Stimulated activated CD8-positive, alpha-beta memory T cell treated with anti-CD3 and anti-CD28 coated beads, Interleukin-15, amount 100 ng/mL, for 48 hours (primary cell): ENCODE results near the gene CYCS.
"Not testable (repeated sequence)": the region's sequence is repeated elsewhere in the genome, so short reads cannot be mapped to it uniquely, and the experiment has no call there.

ENCODE experiments used
- DNase-seq, 2 donors: peaks; one replicate each; pipeline ENCODE4 v3.0.0-alpha.2; 2020; ENCODE audit warnings: low read depth in 2 of 2

The CYCS gene

DNA sequence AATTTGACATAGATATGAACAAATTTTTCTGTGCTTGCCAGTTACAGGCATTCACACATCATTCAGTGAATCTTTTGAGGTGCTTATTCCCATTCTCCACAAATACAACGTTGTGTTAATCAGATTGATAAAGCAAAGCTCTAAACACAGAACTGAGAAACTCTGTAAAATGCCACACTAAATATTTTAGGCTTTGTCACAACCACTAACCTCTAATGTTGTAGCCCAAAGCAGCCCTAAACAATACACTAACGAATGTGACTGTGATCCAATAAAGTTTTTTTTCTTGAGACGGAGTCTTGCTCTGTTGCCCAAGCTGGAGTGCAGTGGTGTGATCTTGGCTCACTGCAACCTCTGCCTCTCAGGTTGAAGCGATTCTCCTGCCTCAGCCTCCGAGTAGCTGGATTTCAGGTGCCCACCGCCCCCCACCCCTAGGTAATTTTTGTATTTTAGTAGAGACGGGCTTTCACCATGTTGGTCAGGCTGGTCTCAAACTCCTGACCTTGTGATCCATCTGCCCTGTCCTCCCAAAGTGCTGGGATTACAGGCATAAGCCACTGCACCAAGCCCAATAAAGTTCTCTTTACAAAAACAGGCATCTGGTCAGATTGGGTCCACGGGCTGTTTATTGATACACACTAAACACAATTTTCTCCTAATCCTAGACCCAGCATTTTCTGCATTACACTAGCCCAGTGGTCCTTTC lies 6.9 kb downstream of the CYCS start:
- no peak for DNase-seq

DNA sequence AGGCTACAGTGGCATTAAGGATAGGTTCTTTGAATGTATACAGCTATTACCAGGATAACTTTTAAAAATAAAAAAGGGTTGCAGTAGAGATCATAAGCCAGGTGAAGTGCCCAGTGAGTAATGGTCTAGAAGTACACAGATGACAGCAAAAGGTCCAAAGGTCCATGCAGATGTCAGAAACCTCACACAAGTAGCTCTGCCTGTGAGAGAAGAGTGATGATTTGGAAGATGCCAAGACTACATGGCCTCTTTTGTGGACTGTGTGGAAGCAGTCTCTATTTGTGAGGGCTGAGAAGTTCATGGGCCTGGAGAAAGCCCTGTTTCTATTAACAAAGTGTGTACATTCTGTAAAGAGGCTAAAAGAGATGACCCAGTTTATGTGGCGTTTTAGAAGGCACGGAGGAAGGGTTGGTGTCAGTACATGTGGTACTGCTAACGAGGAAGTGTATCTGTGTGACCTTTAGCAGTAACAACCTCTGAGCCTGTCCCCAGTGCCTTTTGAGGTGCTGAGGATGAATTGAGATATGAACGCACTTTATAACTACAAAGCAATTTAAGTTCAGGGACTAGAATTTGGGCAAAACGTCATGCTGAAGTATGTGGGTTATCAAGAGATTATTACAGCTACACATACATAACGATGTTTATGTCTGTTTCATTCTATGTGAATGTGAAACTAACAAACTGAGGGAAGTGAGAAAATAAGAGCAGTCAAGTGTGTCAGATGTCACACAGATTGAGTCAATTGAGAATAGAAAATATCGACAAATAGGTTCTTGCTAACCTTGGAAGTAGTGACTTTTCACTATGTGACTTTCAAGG lies 7.6 kb downstream of the CYCS start:
- DNase-seq = no peak

DNA sequence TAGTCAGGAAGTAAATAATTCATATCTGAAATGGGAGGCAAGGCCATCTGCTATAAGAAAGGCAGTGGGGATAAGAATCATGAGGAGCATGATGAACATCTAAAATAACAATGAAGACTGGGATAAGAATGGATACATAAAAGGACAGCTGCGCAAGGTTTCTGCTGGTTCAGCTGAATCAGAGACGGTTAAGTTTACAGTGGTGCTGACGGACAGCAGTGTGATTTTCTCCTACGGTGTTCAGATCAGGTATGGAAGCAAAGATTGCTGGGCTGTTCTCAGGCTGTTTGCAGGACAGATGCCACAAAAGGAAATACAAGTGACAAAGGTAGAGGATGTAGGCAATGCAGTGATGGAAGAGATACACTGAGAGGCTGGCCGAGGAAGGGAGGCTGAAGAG lies 8.4 kb downstream of the CYCS start:
- DNase-seq = no peak

- not testable (repeated sequence) for DNase-seq
Observed at GRCh38 chr7:25110514-25110913, 14.5 kb downstream of the CYCS start.

GRCh38 chr7:25109276-25109675 lies 15.8 kb downstream of the CYCS start:
- DNase-seq = no peak

- no peak for DNase-seq
Observed at GRCh38 chr7:25105911-25106310, 19.1 kb downstream of the CYCS start.

GRCh38 chr7:25103773-25104172 lies 21.3 kb downstream of the CYCS start:
- DNase-seq = no peak

- DNase-seq = no peak
Observed at GRCh38 chr7:25101817-25102216, 23.2 kb downstream of the CYCS start.

DNA sequence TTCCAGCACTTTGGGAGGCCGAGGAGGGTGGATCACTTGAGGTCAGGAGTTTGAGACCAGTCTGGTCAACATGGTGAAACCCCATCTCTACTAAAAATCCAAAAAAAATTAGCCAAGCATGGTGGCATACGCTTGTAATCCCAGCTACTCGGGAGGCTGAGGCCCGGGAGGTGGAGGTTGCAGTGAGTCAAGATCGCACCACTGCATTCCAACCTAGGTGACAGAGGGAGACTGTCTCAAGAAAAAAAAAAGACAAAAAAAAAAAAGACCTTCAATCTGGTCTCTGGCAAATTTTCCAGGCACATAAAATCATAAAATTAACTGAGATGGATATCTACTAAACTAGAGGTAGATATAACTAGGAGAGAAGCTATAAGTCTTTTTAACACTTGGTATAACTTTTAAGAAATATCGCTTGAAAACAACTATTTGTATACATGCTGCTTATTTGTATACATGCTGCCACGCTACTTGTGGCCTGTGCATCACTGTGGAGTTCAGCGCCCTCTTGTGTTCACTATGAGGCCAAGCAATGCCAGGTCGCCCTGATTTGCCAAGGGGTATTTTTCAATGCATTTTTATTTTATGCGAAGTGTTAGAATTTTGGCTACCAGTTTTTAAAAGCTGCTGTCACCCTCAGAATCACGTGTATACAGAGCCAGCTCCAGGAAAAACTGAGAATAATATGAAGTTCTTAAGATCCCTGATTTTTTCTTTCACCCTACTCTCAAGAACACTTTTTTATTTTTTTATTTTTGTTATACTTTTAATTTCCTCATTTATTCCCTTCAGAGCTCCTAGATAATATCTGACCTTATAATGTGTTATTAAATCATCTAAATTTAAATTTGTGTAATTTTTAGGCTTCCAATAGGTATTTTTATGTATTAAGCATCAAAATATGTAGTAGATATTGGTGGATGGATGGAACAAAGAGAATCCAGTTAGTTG lies 26.7 kb downstream of the CYCS start:
- peak; percentile 32 for DNase-seq

GRCh38 chr7:25095516-25096345 lies 29.3 kb downstream of the CYCS start:
- no peak for DNase-seq

- DNase-seq = peak; percentile 58 to 69
Observed at GRCh38 chr7:25093268-25093826, 31.7 kb downstream of the CYCS start.

- DNase-seq = no peak
Observed at GRCh38 chr7:25091779-25092178, 33.3 kb downstream of the CYCS start.

DNA sequence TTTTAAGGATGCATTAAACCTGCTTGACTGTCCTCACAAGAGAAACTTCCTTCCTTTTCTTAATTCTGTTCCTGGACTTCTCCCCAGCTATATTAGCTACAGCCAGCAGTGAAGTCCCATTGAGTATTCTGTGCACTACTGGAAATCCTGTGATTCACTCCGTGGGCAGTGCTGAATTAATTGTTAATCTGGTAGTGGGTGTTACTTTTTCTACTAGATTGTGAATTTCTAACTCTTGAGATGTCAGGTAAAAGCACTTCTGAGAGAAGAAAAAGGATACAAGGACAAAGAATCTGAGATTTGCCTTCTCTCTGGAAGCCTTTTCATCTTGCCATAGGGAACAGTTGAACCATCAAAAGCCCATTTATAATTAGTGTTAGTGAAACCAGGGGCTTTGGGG lies 33.9 kb downstream of the CYCS start:
- no peak for DNase-seq

GRCh38 chr7:25090374-25090773 lies 34.7 kb downstream of the CYCS start:
- DNase-seq = no peak

DNA sequence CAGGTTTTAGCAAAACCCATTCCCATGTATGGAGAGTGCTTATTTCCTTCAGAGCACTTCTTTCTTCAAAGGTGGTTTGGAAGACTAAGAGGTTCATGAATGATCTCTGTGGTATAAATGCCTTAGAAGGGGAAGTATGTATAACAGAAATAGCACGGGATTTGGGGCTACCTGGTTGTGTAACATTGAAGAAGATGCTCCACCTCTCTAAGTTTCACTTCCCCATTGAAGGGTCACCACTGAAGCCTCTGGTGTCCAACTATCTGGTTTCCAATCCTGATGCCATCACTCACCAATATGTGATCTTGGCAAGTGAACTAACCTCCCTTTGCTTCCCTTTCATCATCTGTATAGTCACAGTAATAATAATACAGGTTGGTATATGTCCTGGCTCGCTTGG lies 37.2 kb downstream of the CYCS start:
- no peak for DNase-seq

GRCh38 chr7:25084821-25085220 lies 40.2 kb downstream of the CYCS start:
- no peak for DNase-seq

DNA sequence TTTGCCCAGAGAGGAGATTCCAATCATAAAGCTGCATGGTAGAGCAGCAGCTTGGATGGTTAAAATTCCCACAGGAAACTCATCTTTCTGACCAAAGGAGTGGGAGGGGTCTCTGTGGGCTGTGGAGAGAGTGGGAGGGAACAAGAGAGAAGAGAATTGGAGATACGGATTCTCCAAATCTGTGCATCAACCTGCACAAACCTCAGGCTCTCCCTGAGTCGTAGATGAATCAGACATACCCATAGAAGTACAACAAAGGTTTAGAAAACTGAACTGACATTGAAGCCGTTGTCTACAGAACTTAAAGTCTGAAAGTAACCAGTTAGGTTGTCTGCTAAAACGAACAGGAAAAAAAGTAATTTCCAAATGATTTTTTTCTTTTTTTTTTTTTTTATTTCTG lies 41.9 kb downstream of the CYCS start:
- DNase-seq = no peak

DNA sequence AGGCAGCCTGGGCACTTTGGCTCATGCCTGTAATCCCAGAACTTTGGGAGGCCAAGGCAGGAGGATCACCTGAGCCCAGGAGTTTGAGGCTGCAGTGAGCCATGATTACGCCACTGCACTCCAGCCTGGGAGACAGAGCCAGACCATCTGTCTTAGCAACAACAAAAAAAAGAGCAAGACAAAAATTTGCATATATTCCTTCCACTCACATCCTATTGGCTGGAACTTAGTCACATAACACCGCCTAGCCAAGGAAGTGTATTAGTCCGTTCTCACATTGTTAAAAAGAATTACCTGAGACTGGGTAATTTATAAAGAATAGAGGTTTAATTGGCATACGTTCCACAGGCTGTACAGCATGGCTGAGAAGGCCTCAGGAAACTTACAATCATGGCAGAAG lies 43.0 kb downstream of the CYCS start:
- DNase-seq = not testable (repeated sequence)

- DNase-seq = no peak
Observed at GRCh38 chr7:25077096-25077495, 48.0 kb downstream of the CYCS start.

- peak in 1 of 2 donors; percentile 36 for DNase-seq
Observed at GRCh38 chr7:25075459-25075858, 49.6 kb downstream of the CYCS start.

- no peak for DNase-seq
Observed at GRCh38 chr7:25073451-25073850, 51.6 kb downstream of the CYCS start.
